Measurements from ENCODE around the gene CD9.

DNA sequence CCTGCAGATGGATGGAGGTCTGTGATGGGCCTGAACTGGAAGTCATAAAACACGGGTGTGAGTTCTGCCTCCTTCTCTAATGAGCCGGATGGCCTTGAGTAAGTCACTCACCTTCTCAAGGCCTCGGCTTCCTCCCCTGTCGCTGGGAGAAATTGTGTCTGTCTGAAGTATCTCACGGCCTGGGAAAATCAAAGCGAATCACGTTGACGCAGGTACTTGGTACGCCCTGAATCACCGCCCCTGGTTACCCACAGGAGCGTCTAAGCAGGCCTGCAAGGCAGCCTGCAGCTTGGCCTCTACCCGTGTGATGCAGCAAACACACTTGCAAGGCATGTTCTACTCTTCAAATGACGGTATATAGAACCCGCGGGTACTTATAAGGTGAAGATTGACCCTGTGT is 28.1 kb upstream of the CD9 start:
- TF ChIP-seq, protein P1, sequence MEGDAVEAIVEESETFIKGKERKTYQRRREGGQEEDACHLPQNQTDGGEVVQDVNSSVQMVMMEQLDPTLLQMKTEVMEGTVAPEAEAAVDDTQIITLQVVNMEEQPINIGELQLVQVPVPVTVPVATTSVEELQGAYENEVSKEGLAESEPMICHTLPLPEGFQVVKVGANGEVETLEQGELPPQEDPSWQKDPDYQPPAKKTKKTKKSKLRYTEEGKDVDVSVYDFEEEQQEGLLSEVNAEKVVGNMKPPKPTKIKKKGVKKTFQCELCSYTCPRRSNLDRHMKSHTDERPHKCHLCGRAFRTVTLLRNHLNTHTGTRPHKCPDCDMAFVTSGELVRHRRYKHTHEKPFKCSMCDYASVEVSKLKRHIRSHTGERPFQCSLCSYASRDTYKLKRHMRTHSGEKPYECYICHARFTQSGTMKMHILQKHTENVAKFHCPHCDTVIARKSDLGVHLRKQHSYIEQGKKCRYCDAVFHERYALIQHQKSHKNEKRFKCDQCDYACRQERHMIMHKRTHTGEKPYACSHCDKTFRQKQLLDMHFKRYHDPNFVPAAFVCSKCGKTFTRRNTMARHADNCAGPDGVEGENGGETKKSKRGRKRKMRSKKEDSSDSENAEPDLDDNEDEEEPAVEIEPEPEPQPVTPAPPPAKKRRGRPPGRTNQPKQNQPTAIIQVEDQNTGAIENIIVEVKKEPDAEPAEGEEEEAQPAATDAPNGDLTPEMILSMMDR (conservative IDR thresholded peaks at IDR 0.05 in 1 of 2, IDR thresholded peaks at IDR 0.05 in 1 of 2; ENCODE audit: low read depth in 1 of 2, low read length in 2 of 2): no peak
- TF ChIP-seq EZH2 (IDR thresholded peaks at IDR 0.05; ENCODE audit: low read length, missing control alignments): no peak

All from fibroblast of lung (primary cell).